ENCODE data around the gene TMX4.

- TF ChIP-seq CTCF (IDR thresholded peaks at IDR 0.05) (no peak), POLR2A (IDR thresholded peaks at IDR 0.05) (no peak), POLR2AphosphoS5 (IDR thresholded peaks at IDR 0.05) (no peak)
Observed at GRCh38 chr20:7990385-7990784, 29.2 kb downstream of the TMX4 start.

All from prostate gland (tissue), 2 donors.